DMS114 treated with DMSO at 0.1 percent for 48 hours (cell line): ENCODE results near the gene LRRC31.

Experiments used
- DNase-seq: peaks from one replicate; lab custom pipeline; 2025; ENCODE audit not compliant: unreplicated experiment; lab: John Stamatoyannopoulos, UW

Gene LRRC31

GRCh38 chr3:169869484-169870220, at the start of gene LRRC31:
Gene LRRC31, minus strand, starts transcription at chr3:169869935. Its CDS starts 128 bp downstream, at chr3:169869807.
- no peak for DNase-seq

GRCh38 chr3:169914321-169914720, 44.6 kb upstream of the LRRC31 start:
- DNase-seq, result no peak

- DNase-seq, result no peak
Measured at GRCh38 chr3:169913323-169913722, 43.6 kb upstream of the LRRC31 start.

- DNase-seq, result no peak
Measured at GRCh38 chr3:169911272-169911671, 41.5 kb upstream of the LRRC31 start, which contains the start of gene SAMD7. Gene SAMD7, plus strand, starts transcription at chr3:169911572. Its CDS starts 7,927 bp downstream, at chr3:169919499.

GRCh38 chr3:169907944-169908343, 38.2 kb upstream of the LRRC31 start:
- DNase-seq, result no peak

GRCh38 chr3:169907476-169907875, 37.7 kb upstream of the LRRC31 start:
- no peak for DNase-seq

- DNase-seq, result no peak
Measured at GRCh38 chr3:169905404-169905803, 35.7 kb upstream of the LRRC31 start.

GRCh38 chr3:169901453-169901852, 31.7 kb upstream of the LRRC31 start:
- DNase-seq, result no peak

GRCh38 chr3:169897284-169897683, 27.5 kb upstream of the LRRC31 start:
- DNase-seq, result no peak

GRCh38 chr3:169895072-169895471, 25.3 kb upstream of the LRRC31 start:
- no peak for DNase-seq

- no peak for DNase-seq
Measured at GRCh38 chr3:169894110-169894509, 24.4 kb upstream of the LRRC31 start.

GRCh38 chr3:169891886-169892285, 22.2 kb upstream of the LRRC31 start:
- DNase-seq, result no peak

- no peak for DNase-seq
Measured at GRCh38 chr3:169886671-169887070, 16.9 kb upstream of the LRRC31 start.

- no peak for DNase-seq
Measured at GRCh38 chr3:169880576-169881250, 11.0 kb upstream of the LRRC31 start.

GRCh38 chr3:169879845-169880575, 10.3 kb upstream of the LRRC31 start:
- DNase-seq, result no peak

GRCh38 chr3:169879013-169879557, 9.3 kb upstream of the LRRC31 start:
- no peak for DNase-seq

- no peak for DNase-seq
Measured at GRCh38 chr3:169871129-169871886, 1.6 kb upstream of the LRRC31 start.

GRCh38 chr3:169868369-169868768, 1.4 kb downstream of the LRRC31 start:
- DNase-seq, result no peak

GRCh38 chr3:169867584-169868210, 2.0 kb downstream of the LRRC31 start:
- DNase-seq, result no peak

- DNase-seq, result no peak
Measured at GRCh38 chr3:169865176-169865767, 4.5 kb downstream of the LRRC31 start.
